Endodermal cell (in vitro differentiated cells): ENCODE data around the gene WDR6. TPM values are rescaled to one million over a fixed set of nuclear protein-coding genes. Genes with fewer than 3 reads are reported as not detected.
A peak's percentile ranks its signal among the peaks of the same experiment; 100 is the strongest.

Experiments used
- DNase-seq: peaks from one replicate; pipeline ENCODE4 v3.0.0-alpha.2; 2017
- H3K27ac ChIP-seq: 2 replicates; pipeline ENCODE4 v1.5.1; 2013; ENCODE audit warnings: mild to moderate bottlenecking, low read depth, low read length, moderate library complexity
- H3K27me3 ChIP-seq: 2 replicates; pipeline ENCODE4 v1.6.1; 2013; ENCODE audit warnings: mild to moderate bottlenecking, low read length, moderate library complexity; ENCODE audit not compliant: insufficient read depth, control insufficient read depth, poor library complexity, severe bottlenecking
- H3K36me3 ChIP-seq: 2 replicates; pipeline ENCODE4 v1.7.0; 2013; ENCODE audit warnings: mild to moderate bottlenecking, low read length, moderate library complexity; ENCODE audit not compliant: control insufficient read depth, insufficient read depth
- H3K4me1 ChIP-seq: one replicate; pipeline ENCODE4 v1.7.0; 2013; ENCODE audit warnings: low read length; ENCODE audit not compliant: control insufficient read depth, insufficient read depth
- H3K4me3 ChIP-seq: 2 replicates; pipeline ENCODE4 v1.5.1; 2013; ENCODE audit warnings: mild to moderate bottlenecking, low read length, moderate library complexity
- H3K9ac ChIP-seq: 2 replicates; pipeline ENCODE4 v1.6.1; 2013; ENCODE audit warnings: mild to moderate bottlenecking, low read length, moderate library complexity; ENCODE audit not compliant: poor library complexity, severe bottlenecking; ENCODE audit errors: extremely low read depth
- H3K9me3 ChIP-seq: 2 replicates; pipeline ENCODE4 v1.6.1; 2013; ENCODE audit warnings: mild to moderate bottlenecking, low read length, moderate library complexity; ENCODE audit not compliant: control insufficient read depth
- H3K27ac Mint-ChIP-seq: 2 replicates; pipeline ENCODE4 v1.8.0; 2020; ENCODE audit warnings: mixed read lengths
- H3K27me3 Mint-ChIP-seq: 2 replicates; pipeline ENCODE4 v1.8.0; 2021; ENCODE audit warnings: mild to moderate bottlenecking, mixed read lengths; ENCODE audit not compliant: insufficient read depth
- H3K36me3 Mint-ChIP-seq: 2 replicates; pipeline ENCODE4 v1.8.0; 2020; ENCODE audit warnings: low read depth, mixed read lengths
- H3K4me1 Mint-ChIP-seq: 2 replicates; pipeline ENCODE4 v1.8.0; 2020; ENCODE audit warnings: mixed read lengths
- H3K4me3 Mint-ChIP-seq: 2 replicates; pipeline ENCODE4 v1.8.0; 2020; ENCODE audit warnings: mild to moderate bottlenecking, moderate library complexity, mixed read lengths
- H3K9me3 Mint-ChIP-seq: 2 replicates; pipeline ENCODE4 v1.8.0; 2020; ENCODE audit warnings: mild to moderate bottlenecking, mixed read lengths
- WGBS, 2 experiments: methylation state at CpG; one replicate each; pipeline versions ENCODE4 v1.1.5 to v1.1.7; 2013; ENCODE audit warnings: missing lambda C conversion rate in 2 of 2, mixed read lengths in 1 of 2; ENCODE audit not compliant: insufficient coverage in 1 of 2, insufficient read length in 1 of 2; 5-methylcytosine and 5-hydroxymethylcytosine counted together
- total RNA-seq, 2 donors: library from RNA; stranded (reverse); fragmentation: NEBNext Ultra II Directional in 1 of 2; extraction: Animal tissue kit (Norgen Biotek cat#: 25700) in 1 of 2; gene quantifications; 2 replicates in 1 of 2; 3 replicates in 1 of 2; pipeline ENCODE4 v1.2.1, GENCODE V29; 2021
- TF ChIP-seq, protein P1 (sequence below): fragments of 200-600 bp; sonication (generic); conservative IDR thresholded peaks from 2 replicates; pipeline ENCODE4 v1.5.0; 2021; ENCODE audit warnings: antibody characterized with exemption, mild to moderate bottlenecking

Gene WDR6
- total RNA-seq, 2 donors from 2014 or later, result 106 to 166 TPM

DNA sequence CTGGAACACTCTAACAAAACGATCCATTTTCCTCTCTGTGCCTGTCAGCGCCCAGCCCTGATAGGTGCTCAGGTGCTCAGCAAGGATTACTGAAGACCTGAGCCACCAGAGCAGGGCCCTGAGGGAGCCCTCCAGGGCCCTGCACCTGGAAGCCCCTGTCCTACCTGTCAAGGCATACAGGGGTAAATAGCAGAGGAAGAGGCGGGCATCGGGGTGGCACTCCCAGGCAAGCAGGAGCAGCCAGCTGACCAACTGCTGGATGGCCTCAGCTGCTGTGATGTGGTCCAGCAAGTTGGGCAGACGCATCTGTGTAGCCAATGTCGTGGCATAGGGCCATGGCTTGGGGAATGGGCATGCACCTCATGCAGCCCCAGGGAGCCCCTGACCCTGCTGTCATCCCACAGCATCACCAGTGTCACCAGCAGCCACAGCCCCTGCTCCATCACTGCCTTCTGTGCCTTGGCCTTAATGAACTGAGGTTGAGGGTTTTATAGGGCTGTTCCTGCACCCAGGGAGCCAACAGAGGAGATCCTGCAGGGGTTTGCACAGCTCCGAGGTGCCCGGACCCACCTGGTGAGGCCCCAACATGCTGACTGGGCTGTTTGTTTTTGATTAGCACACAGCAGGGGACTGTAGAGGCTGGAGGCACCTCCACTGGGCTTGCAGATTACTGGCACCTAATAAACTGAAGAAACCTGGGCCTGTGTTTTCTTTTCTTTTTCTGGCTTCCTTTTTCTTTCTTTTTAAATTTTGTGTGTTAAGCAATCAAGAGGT, 7.9 kb upstream of the WDR6 start:
- 83 to 90% methylated on average over 6 to 8 of the region's 8 CpGs for WGBS, 2 experiments
- no peak for DNase-seq
- Histone ChIP-seq H3K4me3 (peak overlapping the region; percentile 49), H3K9ac (no peak overlapping the region), H3K27ac (peak overlapping the region; percentile 72), H3K4me1 (peaks cover 10% of the 10 kb centered on the region), H3K36me3 (no peaks in the 10 kb centered on the region), H3K9me3 (no peaks in the 10 kb centered on the region), H3K27me3 (peaks cover 84% of the 10 kb centered on the region)
- no peaks in the 10 kb centered on the region for H3K9me3 Mint-ChIP-seq
- H3K27ac Mint-ChIP-seq, result no peak overlapping the region
- H3K27me3 Mint-ChIP-seq, result peaks cover 79% of the 10 kb centered on the region
- peaks cover 4% of the 10 kb centered on the region for H3K36me3 Mint-ChIP-seq
- TF ChIP-seq, protein P1, sequence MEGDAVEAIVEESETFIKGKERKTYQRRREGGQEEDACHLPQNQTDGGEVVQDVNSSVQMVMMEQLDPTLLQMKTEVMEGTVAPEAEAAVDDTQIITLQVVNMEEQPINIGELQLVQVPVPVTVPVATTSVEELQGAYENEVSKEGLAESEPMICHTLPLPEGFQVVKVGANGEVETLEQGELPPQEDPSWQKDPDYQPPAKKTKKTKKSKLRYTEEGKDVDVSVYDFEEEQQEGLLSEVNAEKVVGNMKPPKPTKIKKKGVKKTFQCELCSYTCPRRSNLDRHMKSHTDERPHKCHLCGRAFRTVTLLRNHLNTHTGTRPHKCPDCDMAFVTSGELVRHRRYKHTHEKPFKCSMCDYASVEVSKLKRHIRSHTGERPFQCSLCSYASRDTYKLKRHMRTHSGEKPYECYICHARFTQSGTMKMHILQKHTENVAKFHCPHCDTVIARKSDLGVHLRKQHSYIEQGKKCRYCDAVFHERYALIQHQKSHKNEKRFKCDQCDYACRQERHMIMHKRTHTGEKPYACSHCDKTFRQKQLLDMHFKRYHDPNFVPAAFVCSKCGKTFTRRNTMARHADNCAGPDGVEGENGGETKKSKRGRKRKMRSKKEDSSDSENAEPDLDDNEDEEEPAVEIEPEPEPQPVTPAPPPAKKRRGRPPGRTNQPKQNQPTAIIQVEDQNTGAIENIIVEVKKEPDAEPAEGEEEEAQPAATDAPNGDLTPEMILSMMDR, result no peak
- peaks cover 28% of the 10 kb centered on the region for H3K4me1 Mint-ChIP-seq
- no peak overlapping the region for H3K4me3 Mint-ChIP-seq

DNA sequence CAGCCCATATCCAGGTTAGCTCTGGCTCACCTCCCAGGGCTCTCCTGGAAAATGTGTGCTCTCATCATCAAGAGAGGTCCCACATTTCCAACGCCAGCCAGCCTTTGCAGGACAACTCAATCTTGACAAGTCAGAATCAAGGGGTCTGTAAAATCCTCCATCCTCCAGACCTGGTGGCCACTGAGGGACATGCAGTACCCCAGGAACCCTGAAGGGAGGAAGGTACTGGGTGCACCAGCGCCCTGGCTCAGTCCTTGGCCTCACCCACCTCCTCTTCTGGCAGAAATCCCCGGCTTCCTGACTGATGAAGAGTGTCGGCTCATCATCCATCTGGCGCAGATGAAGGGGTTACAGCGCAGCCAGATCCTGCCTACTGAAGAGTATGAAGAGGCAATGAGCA, 6.0 kb upstream of the WDR6 start:
- Histone ChIP-seq H3K36me3 (no peaks in the 10 kb centered on the region), H3K4me1 (peaks cover 14% of the 10 kb centered on the region), H3K27ac (no peak overlapping the region), H3K9me3 (no peaks in the 10 kb centered on the region), H3K27me3 (peaks cover 92% of the 10 kb centered on the region), H3K4me3 (no peak overlapping the region), H3K9ac (no peak overlapping the region)
- H3K27me3 Mint-ChIP-seq, result peaks cover 79% of the 10 kb centered on the region
- no peak for DNase-seq
- H3K4me3 Mint-ChIP-seq, result no peak overlapping the region
- no peaks in the 10 kb centered on the region for H3K36me3 Mint-ChIP-seq
- WGBS, 2 experiments, result 92 to 95% methylated on average over 3 to 6 of the region's 6 CpGs
- peaks cover 33% of the 10 kb centered on the region for H3K4me1 Mint-ChIP-seq
- H3K9me3 Mint-ChIP-seq, result no peaks in the 10 kb centered on the region
- TF ChIP-seq, protein P1, result peak; percentile 49
- no peak overlapping the region for H3K27ac Mint-ChIP-seq

DNA sequence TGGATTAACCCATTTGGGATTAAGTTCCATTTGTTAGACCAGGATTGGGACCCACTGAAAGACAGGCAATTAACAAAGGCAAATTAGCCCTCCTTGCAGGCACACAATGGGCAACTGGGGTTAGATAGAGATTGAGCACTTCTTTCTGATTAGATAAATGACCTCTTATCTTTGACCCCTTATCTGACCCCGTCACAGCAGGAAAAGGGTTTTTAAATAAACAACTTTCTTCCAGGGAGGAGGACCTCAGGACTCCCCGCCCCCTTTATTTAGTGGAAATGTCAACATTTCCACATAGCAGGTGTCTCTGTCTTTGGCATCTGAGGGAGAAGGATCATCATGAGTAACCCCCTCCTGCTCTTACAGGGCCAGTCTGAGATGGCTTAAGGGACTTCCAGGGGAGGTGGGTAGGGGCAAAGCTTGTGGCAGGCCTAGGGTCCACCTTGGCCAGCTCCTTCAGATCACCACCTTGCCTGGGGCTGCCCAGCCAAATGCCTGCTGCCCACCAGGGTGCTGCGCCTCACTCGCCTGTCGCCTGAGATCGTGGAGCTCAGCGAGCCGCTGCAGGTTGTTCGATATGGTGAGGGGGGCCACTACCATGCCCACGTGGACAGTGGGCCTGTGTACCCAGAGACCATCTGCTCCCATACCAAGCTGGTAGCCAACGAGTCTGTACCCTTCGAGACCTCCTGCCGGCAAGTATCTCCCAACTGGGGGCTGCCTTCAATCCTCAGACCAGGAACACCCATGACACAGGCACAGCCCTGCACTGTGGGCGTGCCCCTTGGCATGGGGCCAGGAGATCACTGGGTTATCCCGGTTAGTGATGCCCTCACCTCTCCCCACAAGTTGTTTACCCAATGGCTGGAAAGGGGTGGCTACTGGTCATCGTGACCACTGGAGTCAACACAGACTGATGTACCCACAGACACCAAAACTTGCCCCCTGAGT, 2.6 kb upstream of the WDR6 start:
- H3K36me3 ChIP-seq, result peaks cover 6% of the 10 kb centered on the region
- H3K9me3 ChIP-seq, result no peaks in the 10 kb centered on the region
- H3K36me3 Mint-ChIP-seq, result peaks cover 7% of the 10 kb centered on the region
- no peak overlapping the region for H3K27ac ChIP-seq
- no peak overlapping the region for H3K4me3 ChIP-seq
- no peak overlapping the region for H3K4me3 Mint-ChIP-seq
- DNase-seq, result no peak
- peaks cover 66% of the 10 kb centered on the region for H3K27me3 ChIP-seq
- peaks cover 63% of the 10 kb centered on the region for H3K27me3 Mint-ChIP-seq
- H3K4me1 Mint-ChIP-seq, result peaks cover 33% of the 10 kb centered on the region
- WGBS, 2 experiments, result 91 to 100% methylated on average over 6 to 16 of the region's 16 CpGs
- H3K9me3 Mint-ChIP-seq, result no peaks in the 10 kb centered on the region
- no peak overlapping the region for H3K9ac ChIP-seq
- H3K4me1 ChIP-seq, result peaks cover 14% of the 10 kb centered on the region
- TF ChIP-seq, protein P1, result no peak
- H3K27ac Mint-ChIP-seq, result no peak overlapping the region
